Endometrial microvascular endothelial cells (primary cell): ENCODE results near the gene USP34. TPM values are rescaled to one million over a fixed set of nuclear protein-coding genes. Genes with fewer than 3 reads are reported as not detected.
"Not testable (repeated sequence)": the region's sequence is repeated elsewhere in the genome, so short reads cannot be mapped to it uniquely, and the experiment has no call there.

ENCODE experiments used
- in situ Hi-C: cut with HindIII; loops from 2 replicates; pipeline ENCODE4 v1.10.0; 2017; ENCODE audit warnings: low sequenced_read_pairs, low pct_unique_long_range_greater_than_20kb; ENCODE audit errors: inconsistent ontology term
- total RNA-seq: library from RNA; depleted of rRNA; stranded (reverse); fragments of >200 nt; gene quantifications from one replicate; pipeline ENCODE4 v1.2.3, GENCODE V29; 2015; ENCODE audit errors: inconsistent ontology term

The USP34 gene
- total RNA-seq, 1 donor from 2014 or later = 62.5 TPM

DNA sequence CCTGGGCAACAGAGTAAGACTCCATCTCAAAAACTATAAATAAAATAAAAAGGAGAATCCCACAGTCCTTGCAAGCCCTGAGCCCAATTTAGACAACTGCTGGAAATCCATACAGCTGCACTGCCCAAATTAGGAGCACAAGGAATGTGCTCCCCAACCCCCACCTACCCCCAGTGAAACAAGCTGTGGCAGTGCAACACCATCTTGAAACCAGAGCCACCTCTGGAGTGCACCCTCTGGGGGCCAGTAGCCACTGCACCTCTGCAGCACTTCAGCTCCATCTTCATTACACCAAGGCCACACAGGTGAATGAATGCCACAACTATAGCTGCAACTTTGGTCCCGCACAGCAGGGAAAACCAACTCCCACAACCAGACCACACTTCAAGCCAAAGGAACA lies 37.3 kb downstream of the USP34 start:
- in situ Hi-C loops = no loop called here

DNA sequence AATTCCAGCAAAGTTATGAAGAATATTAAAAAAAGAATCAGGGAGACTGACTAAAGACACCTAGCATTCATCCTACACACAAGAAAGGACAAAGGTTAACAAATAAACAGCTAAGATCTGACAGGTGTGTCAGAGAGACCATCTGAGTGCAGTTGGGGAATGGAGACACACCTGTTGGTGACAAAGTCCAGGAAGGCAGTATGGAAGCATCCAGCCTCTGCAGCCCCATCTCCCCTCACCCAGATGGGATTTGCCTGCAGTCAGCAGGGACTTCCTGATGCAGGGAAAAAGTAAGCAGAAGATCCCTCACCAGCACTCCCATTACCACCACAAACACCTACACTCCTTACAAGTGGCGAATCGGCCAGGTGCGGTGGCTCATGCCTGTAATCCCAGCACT lies 37.9 kb downstream of the USP34 start:
- in situ Hi-C loops = no loop called here

DNA sequence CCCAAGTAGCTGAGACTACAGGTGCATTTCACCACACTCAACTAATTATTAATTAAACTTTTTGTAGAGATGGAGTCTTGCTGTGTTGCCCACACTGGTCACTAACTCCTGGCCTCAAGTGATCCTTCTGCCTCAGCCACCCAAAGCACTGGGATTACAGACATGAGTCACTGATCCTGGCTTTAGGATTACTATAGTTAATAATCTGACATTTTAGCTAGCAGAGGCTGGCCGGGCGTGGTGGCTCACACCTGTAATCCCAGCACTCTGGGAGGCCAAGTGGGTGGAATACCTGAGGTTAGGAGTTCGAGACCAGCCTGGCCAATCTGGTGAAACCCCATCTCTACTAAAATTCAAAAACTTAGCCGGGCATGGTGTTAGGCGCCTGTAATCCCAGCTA lies 39.5 kb downstream of the USP34 start:
- in situ Hi-C loops = no loop called here

DNA sequence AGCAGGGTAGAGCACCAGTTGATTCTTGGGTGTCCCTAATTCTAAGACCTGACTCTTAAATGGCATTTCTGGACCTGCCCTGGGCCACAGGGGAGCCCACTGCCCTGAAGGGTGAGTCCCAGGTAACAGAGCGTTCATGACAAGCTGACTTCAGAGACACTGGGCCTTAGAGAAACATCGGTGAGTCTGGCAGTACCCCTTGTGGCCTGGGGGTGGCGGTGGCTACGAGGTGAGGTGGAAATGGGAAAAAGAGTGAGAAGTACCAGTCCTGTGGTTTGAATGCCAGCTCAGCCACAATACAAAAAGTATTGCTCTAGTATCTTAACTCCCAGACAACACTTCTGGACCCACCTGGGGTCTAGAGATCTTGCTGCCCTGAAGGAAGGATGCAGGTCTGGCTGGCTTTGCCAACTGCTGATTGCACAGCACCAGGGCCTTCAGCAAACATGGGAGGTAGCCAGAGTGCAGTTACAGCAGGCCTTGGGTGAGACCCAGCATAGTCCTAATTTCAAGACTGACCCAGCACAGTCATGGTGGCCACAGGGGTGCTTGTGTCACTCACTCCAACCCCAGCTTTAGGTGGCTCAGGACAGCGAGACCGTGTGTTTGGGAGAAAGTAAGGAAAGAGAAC lies 44.5 kb downstream of the USP34 start:
- in situ Hi-C loops = no loop called here

DNA sequence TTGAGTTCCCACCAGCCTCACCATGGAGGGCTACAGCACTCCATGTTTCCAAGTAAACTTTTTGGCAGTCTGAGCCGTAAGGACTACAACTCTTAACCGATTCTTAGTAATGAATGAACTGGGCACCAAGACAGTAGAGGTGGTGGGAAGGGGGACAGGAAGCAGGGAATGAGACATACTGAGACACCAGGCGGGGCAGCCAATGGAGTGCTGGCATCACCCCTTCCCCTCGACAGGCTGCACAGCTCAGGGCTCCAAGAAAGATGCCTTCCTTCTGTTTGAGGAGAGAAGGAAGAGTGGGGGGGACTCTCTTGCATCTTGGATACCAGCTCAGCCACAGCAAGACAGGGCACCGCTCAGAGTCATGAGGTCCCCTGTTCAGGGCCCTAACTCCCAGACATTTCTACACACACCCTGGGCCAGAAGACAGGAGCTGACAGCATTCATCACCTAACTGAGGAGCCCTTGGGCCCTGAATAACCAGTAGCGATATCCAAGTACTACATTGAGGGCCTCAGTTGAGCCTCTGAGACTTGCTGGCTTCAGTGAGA lies 45.2 kb downstream of the USP34 start:
- in situ Hi-C loops = no loop called here

DNA sequence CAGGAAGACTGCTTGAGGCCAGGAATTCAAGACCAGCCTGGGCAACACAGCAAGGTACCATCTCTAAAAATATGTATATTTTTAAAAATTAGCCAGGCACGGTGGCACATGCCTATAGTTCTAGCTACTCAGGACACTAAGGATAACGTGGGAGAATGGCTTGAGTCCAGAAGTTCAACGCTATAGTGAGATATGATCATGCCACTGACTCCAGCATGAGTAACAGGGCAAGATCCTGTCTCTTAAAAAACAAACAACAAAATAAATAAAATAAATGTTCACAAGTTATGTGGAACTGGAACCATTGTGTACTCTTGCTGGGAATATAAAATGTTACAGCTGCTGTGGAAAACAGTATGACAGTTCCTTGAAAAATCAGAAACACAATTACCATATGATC lies 47.2 kb downstream of the USP34 start:
- in situ Hi-C loops = no loop called here

DNA sequence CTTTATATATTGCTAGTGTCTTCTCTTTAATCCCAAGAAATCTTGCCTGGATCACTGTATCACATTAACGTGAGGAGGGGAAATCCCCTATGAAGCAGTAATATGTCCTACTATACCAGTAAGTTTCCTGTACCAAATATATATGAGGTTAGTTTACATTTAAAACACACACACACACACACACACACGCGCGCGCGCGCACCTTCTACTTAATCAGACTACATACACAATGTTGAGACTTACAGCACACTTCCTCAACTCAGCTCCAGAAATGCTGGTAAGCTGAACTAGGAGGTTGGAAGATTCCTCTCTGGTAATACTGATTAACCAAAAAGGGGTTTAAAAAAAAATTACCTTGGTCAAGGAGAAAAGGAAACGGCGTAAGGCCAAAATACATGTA lies 49.3 kb downstream of the USP34 start:
- in situ Hi-C loops = no loop called here

DNA sequence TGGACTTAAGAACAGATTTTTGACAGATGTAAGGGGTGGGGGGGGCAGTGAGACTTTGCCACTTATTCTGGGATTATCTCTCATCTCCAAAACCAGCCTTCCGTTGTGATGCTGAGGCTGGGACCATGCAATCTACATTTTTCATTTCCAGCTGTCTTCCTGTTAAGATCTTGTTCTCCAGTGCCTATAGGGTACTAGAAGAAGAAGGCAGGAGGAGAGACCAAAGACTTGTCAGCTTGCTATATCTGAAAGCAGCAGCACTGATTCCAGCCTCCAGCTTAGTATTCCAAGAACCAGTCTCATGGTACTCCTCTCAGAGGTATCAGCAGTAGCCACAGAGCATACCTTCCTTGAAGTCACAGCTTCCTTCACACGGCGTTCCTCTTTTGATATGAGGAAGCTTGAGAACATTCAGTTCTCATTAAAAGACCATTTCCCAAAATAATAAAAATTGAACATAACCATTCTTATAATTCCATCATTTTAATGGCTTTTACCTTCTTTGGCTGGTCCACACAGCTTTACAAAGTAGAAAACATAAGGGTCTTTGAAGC lies 49.8 kb downstream of the USP34 start:
- in situ Hi-C loops = no loop called here

DNA sequence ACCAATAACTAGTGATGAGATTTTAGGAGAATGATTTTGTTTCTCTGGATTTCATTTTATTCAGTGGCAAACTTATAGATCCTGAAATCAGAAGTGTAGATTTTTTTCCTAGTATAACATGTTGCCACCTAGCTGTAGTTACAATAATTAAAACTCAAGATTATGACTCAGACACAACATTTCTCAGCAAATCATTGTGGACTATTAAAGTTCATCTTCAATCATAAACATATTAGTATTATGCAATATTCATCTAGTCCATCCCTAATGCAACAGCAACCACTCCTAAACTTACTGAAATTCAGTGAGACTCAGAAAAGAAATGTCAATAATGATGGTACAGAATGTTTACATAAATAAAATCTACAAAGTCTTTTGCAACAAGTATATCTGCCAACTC lies 51.3 kb downstream of the USP34 start:
- in situ Hi-C loops = no loop called here

DNA sequence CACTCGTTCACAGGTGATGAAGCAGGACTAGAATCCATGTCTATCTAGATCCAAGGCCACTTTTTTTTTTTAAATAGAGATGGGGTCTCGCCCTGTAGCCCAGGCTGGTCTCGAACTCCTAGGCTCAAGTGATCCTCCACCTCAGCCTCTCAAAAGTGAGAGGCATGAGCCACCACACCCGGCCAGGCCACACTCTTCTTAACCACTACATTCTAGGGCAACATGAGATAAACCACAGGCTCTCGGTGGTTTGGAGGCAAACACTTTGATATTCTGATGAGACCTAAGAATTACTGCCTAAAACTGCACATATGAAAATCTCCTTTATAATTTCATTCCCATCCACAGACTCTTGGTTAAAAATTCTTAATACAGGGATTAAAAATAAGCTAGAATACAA lies 51.8 kb downstream of the USP34 start:
- in situ Hi-C loops = no loop called here

DNA sequence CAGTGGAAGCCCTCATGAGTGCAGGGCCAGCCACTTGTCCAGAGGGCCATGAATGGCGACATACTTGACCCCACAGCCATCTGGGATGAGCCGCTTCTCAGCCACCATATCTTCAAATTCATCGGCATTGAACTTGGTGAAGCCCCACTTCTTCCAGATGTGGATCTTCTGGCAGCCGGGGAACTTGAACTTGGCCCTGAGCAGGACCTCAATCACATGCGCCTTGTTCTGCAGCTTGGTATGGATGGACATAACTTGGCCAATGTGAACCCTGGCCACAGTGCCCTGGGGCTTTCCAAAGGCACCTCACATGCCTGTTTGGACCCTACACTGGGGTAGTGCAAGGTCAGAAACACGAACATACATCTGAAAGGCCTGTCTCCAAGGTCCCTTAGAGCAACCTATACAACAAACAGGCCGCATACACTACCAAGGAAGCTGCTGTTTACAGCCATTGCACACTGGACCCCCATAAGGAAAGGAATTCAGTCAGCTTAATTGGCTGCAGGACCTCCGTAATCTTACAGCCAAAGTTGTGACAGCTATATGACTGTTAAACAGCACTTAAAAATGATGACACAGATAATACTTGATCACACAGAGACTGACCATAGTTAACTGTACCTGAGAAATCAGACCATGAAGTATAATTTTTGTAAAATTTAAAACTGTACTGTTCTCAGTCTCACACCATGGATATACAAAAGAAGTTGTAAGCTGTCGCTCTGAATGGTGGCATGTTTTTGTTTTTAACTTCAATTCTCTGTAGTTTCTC lies 53.8 kb downstream of the USP34 start:
- in situ Hi-C loops = no loop called here

DNA sequence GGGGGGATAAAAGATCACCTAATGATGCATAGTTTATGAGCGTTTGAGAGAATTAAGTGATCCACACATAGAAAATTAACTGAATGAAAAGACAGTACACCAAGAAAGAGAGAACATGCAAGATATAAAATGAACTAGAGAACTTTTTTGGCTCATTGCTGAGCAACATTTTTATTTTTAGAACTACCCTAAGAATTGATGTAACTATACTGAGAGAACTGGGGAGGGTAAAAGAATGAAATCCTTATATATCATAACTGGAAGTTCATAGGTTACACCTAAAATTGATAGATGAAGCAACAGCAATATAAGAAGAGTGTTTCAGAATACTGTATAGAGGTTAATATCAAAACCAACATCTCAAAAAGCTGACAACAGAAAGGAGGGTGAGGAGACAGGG lies 55.6 kb downstream of the USP34 start:
- in situ Hi-C loops = no loop called here

DNA sequence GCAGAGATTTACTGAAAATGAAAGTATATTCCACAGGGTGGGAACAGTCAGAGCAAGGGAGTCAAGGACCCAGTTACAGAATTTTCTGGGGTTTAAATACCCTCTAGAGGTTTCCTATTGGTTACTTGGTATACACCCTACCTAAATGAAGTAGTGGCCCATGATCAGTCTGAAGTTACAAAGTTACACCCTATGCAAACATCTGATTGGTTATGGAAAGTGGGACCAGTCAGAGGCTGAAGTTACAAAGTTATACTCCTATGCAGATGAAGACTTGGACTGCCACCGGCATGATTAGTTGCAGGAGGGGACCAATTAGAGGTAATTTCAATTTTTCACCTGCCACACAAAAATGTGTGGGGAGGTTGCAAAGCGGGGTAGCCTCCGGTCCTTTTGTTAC lies 56.2 kb downstream of the USP34 start:
- in situ Hi-C loops = no loop called here

DNA sequence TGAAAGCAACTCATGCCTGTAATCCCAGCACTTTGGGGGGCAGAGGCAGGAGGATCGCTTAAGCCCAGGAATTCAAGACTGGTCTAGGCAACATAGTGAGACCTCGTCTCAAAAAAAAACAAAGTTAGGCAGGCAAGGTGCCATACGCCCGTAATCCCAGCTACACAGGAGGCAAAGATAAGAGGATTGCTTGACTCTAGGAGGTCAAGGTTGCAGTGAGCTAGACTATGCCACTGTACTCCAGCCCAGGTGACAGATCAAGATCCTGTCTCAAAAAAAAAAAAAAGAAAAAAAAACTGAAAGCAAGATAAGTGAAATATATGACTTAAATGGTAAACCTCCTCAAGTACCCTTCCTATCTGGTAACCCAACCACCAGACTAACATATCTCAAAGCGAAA lies 59.8 kb downstream of the USP34 start:
- in situ Hi-C loops = no loop called here

DNA sequence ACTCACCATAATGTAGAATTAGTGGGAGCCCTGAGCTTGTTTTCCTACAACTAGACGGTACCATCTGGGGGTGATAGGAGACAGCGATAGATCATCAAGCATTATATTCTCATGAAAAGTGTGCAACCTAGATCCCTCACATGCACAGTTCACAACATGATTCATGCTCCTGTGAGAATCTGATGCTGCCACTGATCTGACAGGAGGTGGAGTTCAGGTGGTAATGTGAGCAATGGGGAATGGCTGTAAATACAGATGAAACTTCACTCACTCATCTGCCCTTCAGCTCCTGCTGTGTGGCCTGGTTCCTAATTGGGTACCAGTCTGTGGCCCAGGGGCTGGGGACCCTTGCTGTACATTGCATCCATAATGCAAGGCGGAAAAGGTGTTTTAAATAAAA lies 60.7 kb downstream of the USP34 start:
- in situ Hi-C loops = no loop called here

DNA sequence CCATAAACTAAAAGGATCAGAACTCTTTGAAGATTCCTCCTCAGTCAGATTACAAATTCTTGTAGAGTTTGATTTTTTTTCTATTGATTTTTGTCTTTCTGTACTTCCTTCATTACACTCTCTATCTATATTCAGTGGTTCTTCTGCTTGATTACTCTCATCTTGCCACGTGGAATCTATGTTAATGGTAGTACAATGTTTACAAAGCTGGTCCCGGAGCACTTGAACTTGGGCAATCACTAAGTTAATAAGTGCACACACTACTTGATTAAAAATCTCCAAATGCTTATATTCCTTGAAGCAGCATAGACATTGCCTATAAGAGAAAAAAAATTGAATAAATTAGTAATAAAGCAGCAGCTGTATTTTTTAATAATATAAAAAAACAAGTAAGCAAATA lies 65.1 kb downstream of the USP34 start:
- in situ Hi-C loops = no loop called here

DNA sequence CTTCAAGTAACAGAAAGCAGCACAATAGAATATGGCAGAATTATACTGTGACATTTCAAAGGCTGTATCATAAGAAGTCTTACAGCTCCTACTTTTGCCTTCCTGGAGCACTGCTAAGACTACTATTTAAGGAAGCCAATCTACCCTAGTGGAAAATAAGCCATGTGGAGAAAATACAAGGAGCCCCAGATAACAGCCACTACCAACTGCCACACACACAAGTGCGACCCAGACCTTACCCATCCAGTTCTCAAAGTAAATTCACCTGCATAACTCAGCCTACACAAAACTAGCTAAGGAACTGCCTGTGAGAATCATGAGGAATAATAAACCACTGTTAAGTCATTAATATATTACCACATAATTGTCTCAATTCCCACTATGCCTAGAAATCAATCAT lies 66.4 kb downstream of the USP34 start:
- in situ Hi-C loops = no loop called here

DNA sequence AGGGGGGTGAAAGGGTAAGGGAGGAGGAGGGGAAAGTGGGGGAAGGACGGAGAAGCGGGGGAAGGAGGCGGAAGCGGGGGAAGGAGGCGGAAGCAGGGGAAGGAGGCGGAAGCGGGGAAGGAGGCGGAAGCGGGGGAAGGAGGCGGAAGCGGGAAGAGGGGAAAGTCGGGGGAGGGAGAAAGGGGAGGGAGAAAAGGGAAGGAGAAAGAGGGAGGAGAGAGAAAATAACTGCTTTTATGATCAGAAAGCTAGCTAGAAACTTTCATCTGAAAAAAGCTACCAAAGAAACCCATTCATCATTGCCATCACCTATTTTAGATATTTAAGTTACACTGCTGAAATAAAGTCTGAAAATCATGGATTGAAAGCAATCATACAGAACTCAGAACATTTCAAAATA lies 72.5 kb downstream of the USP34 start:
- in situ Hi-C loops = no loop called here

DNA sequence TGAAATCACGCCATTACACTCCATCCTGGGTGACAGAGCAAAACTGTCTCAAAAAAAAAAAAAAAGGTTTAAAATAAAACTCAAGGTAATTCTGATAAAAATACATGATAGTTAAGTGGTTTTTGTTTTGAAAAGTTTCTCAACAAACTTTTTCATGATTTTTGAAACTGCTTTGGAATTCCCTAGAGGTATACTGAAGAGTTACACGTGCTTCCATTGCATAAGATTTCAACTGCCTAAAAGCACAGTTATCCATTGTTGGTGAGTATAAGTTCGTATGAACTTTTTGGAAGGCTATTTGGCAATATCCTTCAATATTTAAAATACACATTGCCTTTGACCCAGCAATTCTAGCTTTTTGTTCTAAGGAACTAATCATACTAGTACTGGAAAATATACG lies 74.9 kb downstream of the USP34 start:
- in situ Hi-C loops = no loop called here

DNA sequence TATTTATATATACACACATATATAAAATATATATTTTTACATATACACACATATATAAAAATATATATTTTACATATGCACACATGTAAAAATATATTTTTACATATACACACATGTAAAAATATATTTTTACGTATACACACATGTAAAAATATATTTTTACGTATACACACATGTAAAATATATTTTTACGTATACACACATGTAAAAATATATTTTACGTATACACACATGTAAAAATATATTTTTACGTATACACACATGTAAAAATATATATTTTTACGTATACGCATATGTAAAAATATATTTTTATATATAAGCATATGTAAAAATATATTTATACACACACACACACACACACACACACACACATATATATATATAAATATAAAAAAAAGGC lies 83.3 kb downstream of the USP34 start:
- in situ Hi-C loops = not testable (repeated sequence)
